NCI-H524 treated with DMSO at 0.1 percent for 48 hours (cell line): Measurements from ENCODE around the gene KLF6.
"Not testable (repeated sequence)": the region's sequence is repeated elsewhere in the genome, so short reads cannot be mapped to it uniquely, and the experiment has no call there.

Experiments
- DNase-seq: peaks from one replicate; lab custom pipeline; 2025; lab: John Stamatoyannopoulos, UW

The KLF6 gene

GRCh38 chr10:3756360-3756740 lies 28.7 kb downstream of the KLF6 start:
- no peak for DNase-seq

GRCh38 chr10:3755440-3756359 lies 29.3 kb downstream of the KLF6 start:
- no peak for DNase-seq

GRCh38 chr10:3754727-3755439 lies 30.1 kb downstream of the KLF6 start:
- DNase-seq = no peak

GRCh38 chr10:3750854-3751253 lies 34.2 kb downstream of the KLF6 start:
- no peak for DNase-seq

- no peak for DNase-seq
Measured at GRCh38 chr10:3750006-3750816, 34.8 kb downstream of the KLF6 start.

- no peak for DNase-seq
Measured at GRCh38 chr10:3749600-3749999, 35.4 kb downstream of the KLF6 start.

- no peak for DNase-seq
Measured at GRCh38 chr10:3749011-3749410, 36.0 kb downstream of the KLF6 start.

- no peak for DNase-seq
Measured at GRCh38 chr10:3748484-3748883, 36.5 kb downstream of the KLF6 start.

- DNase-seq = no peak
Measured at GRCh38 chr10:3747984-3748383, 37.0 kb downstream of the KLF6 start.

- DNase-seq = no peak
Measured at GRCh38 chr10:3747248-3747960, 37.6 kb downstream of the KLF6 start.

- no peak for DNase-seq
Measured at GRCh38 chr10:3746634-3747033, 38.4 kb downstream of the KLF6 start.

GRCh38 chr10:3745521-3745920 lies 39.5 kb downstream of the KLF6 start:
- no peak for DNase-seq

GRCh38 chr10:3741688-3742461 lies 43.1 kb downstream of the KLF6 start:
- DNase-seq = no peak

- no peak for DNase-seq
Measured at GRCh38 chr10:3740157-3740871, 44.7 kb downstream of the KLF6 start.

- DNase-seq = no peak
Measured at GRCh38 chr10:3738855-3739350, 46.1 kb downstream of the KLF6 start.

- DNase-seq = no peak
Measured at GRCh38 chr10:3737864-3738263, 47.1 kb downstream of the KLF6 start.

GRCh38 chr10:3735175-3735574 lies 49.8 kb downstream of the KLF6 start:
- no peak for DNase-seq

- no peak for DNase-seq
Measured at GRCh38 chr10:3734111-3734510, 50.9 kb downstream of the KLF6 start.

GRCh38 chr10:3732183-3732582 lies 52.8 kb downstream of the KLF6 start:
- not testable (repeated sequence) for DNase-seq

- DNase-seq = no peak
Measured at GRCh38 chr10:3729397-3729976, 55.5 kb downstream of the KLF6 start.
